ENCODE data around the gene CFAP70. TPM values are rescaled to one million over a fixed set of nuclear protein-coding genes. Genes with fewer than 3 reads are reported as not detected.
A peak's percentile ranks its signal among the peaks of the same experiment; 100 is the strongest.

CFAP70 gene
- total RNA-seq, 2 donors from 2014 or later, result 7.2 to 11.9 TPM

GRCh38 chr10:73287441-73287840 lies 71.2 kb downstream of the CFAP70 start:
- Histone ChIP-seq H3K27ac (no peak overlapping the region), H3K36me3 (no peaks in the 10 kb centered on the region), H3K4me3 (no peak overlapping the region), H3K27me3 (replicated peaks; ENCODE audit: insufficient read depth) (no peaks in the 10 kb centered on the region), H3K4me1 (replicated peaks) (no peaks in the 10 kb centered on the region), H3K9me3 (no peaks in the 10 kb centered on the region)
- 86% methylated on average over 1 of the region's 1 CpG for WGBS
- no peak for TF ChIP-seq POLR2AphosphoS5 (IDR thresholded peaks at IDR 0.05)
- no peak for TF ChIP-seq POLR2A (IDR thresholded peaks at IDR 0.05)
- no peak for TF ChIP-seq CTCF (IDR thresholded peaks at IDR 0.05)
- DNase-seq (ENCODE audit: low spot score), result no peak
- intact Hi-C loops (cut with DNase I), result no loop called here

- H3K9me3 ChIP-seq, result no peaks in the 10 kb centered on the region
- TF ChIP-seq POLR2A (IDR thresholded peaks at IDR 0.05) (no peak), POLR2AphosphoS5 (IDR thresholded peaks at IDR 0.05) (no peak), CTCF (IDR thresholded peaks at IDR 0.05) (no peak)
- H3K27ac ChIP-seq, result no peak overlapping the region
- H3K36me3 ChIP-seq, result no peaks in the 10 kb centered on the region
- intact Hi-C loops (cut with DNase I), result no loop called here
- no peaks in the 10 kb centered on the region for H3K27me3 ChIP-seq (replicated peaks; ENCODE audit: insufficient read depth)
- no peak for DNase-seq (ENCODE audit: low spot score)
- WGBS, result 99% methylated on average over 3 of the region's 3 CpGs
- H3K4me1 ChIP-seq (replicated peaks), result no peaks in the 10 kb centered on the region
- H3K4me3 ChIP-seq, result no peak overlapping the region
Measured at GRCh38 chr10:73281097-73281496, 77.6 kb downstream of the CFAP70 start.

GRCh38 chr10:73264423-73264822 lies 94.2 kb downstream of the CFAP70 start:
- 90% methylated on average over 2 of the region's 2 CpGs for WGBS
- intact Hi-C loops (cut with DNase I), result no loop called here

GRCh38 chr10:73263693-73264347 lies 94.8 kb downstream of the CFAP70 start:
- Histone ChIP-seq H3K27ac (no peak overlapping the region), H3K27me3 (replicated peaks; ENCODE audit: insufficient read depth) (no peaks in the 10 kb centered on the region), H3K36me3 (no peaks in the 10 kb centered on the region), H3K4me3 (no peak overlapping the region), H3K4me1 (replicated peaks) (no peaks in the 10 kb centered on the region), H3K9me3 (no peaks in the 10 kb centered on the region)
- WGBS, result 35% methylated on average over 1 of the region's 1 CpG
- TF ChIP-seq CTCF (IDR thresholded peaks at IDR 0.05) (peak in 3 of 4 experiments; percentile 20 to 51 (median 31)), POLR2A (IDR thresholded peaks at IDR 0.05) (no peak), POLR2AphosphoS5 (IDR thresholded peaks at IDR 0.05) (no peak)
- DNase-seq (ENCODE audit: low spot score), result no peak
- intact Hi-C loops (cut with DNase I), result no loop called here

More at GRCh38 chr10:73264423-73264822, 94.2 kb downstream of the CFAP70 start:
- DNase-seq (ENCODE audit: low spot score), result no peak
- no peak overlapping the region for H3K4me3 ChIP-seq
- no peak overlapping the region for H3K27ac ChIP-seq
- H3K36me3 ChIP-seq, result no peaks in the 10 kb centered on the region
- no peaks in the 10 kb centered on the region for H3K4me1 ChIP-seq (replicated peaks)
- H3K27me3 ChIP-seq (replicated peaks; ENCODE audit: insufficient read depth), result no peaks in the 10 kb centered on the region
- no peaks in the 10 kb centered on the region for H3K9me3 ChIP-seq
- TF ChIP-seq CTCF (IDR thresholded peaks at IDR 0.05) (no peak), POLR2A (IDR thresholded peaks at IDR 0.05) (no peak), POLR2AphosphoS5 (IDR thresholded peaks at IDR 0.05) (no peak)

GRCh38 chr10:73262880-73263555 lies 95.6 kb downstream of the CFAP70 start:
- 58% methylated on average over 5 of the region's 5 CpGs for WGBS
- no peaks in the 10 kb centered on the region for H3K36me3 ChIP-seq
- H3K9me3 ChIP-seq, result no peaks in the 10 kb centered on the region
- no peak overlapping the region for H3K4me3 ChIP-seq
- no peaks in the 10 kb centered on the region for H3K27me3 ChIP-seq (replicated peaks; ENCODE audit: insufficient read depth)
- no peak for TF ChIP-seq CTCF (IDR thresholded peaks at IDR 0.05)
- TF ChIP-seq POLR2AphosphoS5 (IDR thresholded peaks at IDR 0.05), result no peak
- TF ChIP-seq POLR2A (IDR thresholded peaks at IDR 0.05), result no peak
- DNase-seq (ENCODE audit: low spot score), result no peak
- intact Hi-C loops (cut with DNase I), result no loop called here
- no peak overlapping the region for H3K27ac ChIP-seq
- no peaks in the 10 kb centered on the region for H3K4me1 ChIP-seq (replicated peaks)

Data from prostate gland (tissue), 2 donors.